Neural cell (in vitro differentiated cells): Measurements from ENCODE around the gene MAGOHB. TPM values are rescaled to one million over a fixed set of nuclear protein-coding genes. Genes with fewer than 3 reads are reported as not detected.

ENCODE experiments used
- H2AFZ ChIP-seq: fragments of 200-600, 300-800 bp; sonication (generic), shearing (Covaris generic); 2 replicates; pipeline ENCODE4 v1.6.0; 2014; ENCODE audit warnings: low read depth, mild to moderate bottlenecking, antibody characterized with exemption, low read length, moderate library complexity
- H3F3A ChIP-seq: fragments of 200-600 bp; shearing (Covaris generic); 2 replicates; pipeline ENCODE4 v1.6.1; 2016; ENCODE audit warnings: mild to moderate bottlenecking, moderate library complexity, mixed read lengths, antibody characterized with exemption, low read length; ENCODE audit not compliant: insufficient read depth, poor library complexity, severe bottlenecking
- H3K27ac ChIP-seq: fragments of 200-600, 300-800 bp; sonication (generic), shearing (Covaris generic); 2 replicates; pipeline ENCODE4 v1.5.1; 2014; ENCODE audit warnings: mild to moderate bottlenecking, low read length, moderate library complexity
- H3K27me3 ChIP-seq: fragments of 300-800, 200-600 bp; sonication (generic), shearing (Covaris generic); 2 replicates; pipeline ENCODE4 v1.6.0; 2014; ENCODE audit warnings: mild to moderate bottlenecking, low read depth, low read length, moderate library complexity; ENCODE audit not compliant: insufficient read depth
- H3K36me3 ChIP-seq: fragments of 300-800, 200-600 bp; sonication (generic), shearing (Covaris generic); 2 replicates; pipeline ENCODE4 v1.5.1; 2014; ENCODE audit warnings: mild to moderate bottlenecking, antibody characterized with exemption, low read length, moderate library complexity; ENCODE audit not compliant: insufficient read depth
- H3K4me2 ChIP-seq: fragments of 300-800, 200-600 bp; sonication (generic), shearing (Covaris generic); 2 replicates; pipeline ENCODE4 v1.6.0; 2014; ENCODE audit warnings: mild to moderate bottlenecking, low read length
- H3K4me3 ChIP-seq: fragments of 300-800, 200-600 bp; sonication (generic), shearing (Covaris generic); 2 replicates; pipeline ENCODE4 v1.5.1; 2014; ENCODE audit warnings: mild to moderate bottlenecking, low read length, moderate library complexity
- H3K79me2 ChIP-seq: fragments of 200-600 bp; shearing (Covaris generic); replicated peaks from 2 replicates; pipeline ENCODE4 v1.6.0; 2014; ENCODE audit warnings: mild to moderate bottlenecking, low read length, moderate library complexity; ENCODE audit not compliant: insufficient read depth
- H3K9ac ChIP-seq: fragments of 300-800, 200-600 bp; sonication (generic), shearing (Covaris generic); 2 replicates; pipeline ENCODE4 v1.6.1; 2016; ENCODE audit warnings: mild to moderate bottlenecking, low read length, mixed read lengths
- H3K9me2 ChIP-seq: fragments of 200-600 bp; shearing (Covaris generic); 2 replicates; pipeline ENCODE4 v1.6.1; 2016; ENCODE audit warnings: mild to moderate bottlenecking, low read length, mixed read lengths; ENCODE audit not compliant: insufficient read depth
- H3K9me3 ChIP-seq: fragments of 200-600, 300-800 bp; sonication (generic), shearing (Covaris generic); 2 replicates; pipeline ENCODE4 v1.6.1; 2016; ENCODE audit warnings: mild to moderate bottlenecking, mixed run types, low read length, moderate library complexity, mixed read lengths
- H4K20me1 ChIP-seq: fragments of 200-600 bp; shearing (Covaris generic); 2 replicates; pipeline ENCODE4 v1.6.1; 2016; ENCODE audit warnings: mild to moderate bottlenecking, mixed run types; ENCODE audit not compliant: insufficient read depth
- CTCF ChIP-seq: fragments of 450-650 bp; IDR thresholded peaks from 2 replicates; pipeline ENCODE4 v1.5.1; 2014; ENCODE audit warnings: antibody characterized with exemption, mild to moderate bottlenecking, moderate library complexity; ENCODE audit not compliant: poor library complexity, severe bottlenecking
- EP300 ChIP-seq: fragments of 450-650 bp; conservative IDR thresholded peaks from 2 replicates; pipeline ENCODE4 v1.6.1; 2014; ENCODE audit warnings: antibody characterized with exemption, mild to moderate bottlenecking, moderate library complexity; ENCODE audit not compliant: poor library complexity, severe bottlenecking
- EZH2 ChIP-seq: fragments of 200-600, 300-800 bp; shearing (Covaris generic), sonication (generic); IDR thresholded peaks from 2 replicates; pipeline ENCODE4 v1.6.1; 2014; ENCODE audit warnings: antibody characterized with exemption, low read length, borderline replicate concordance, mild to moderate bottlenecking; ENCODE audit not compliant: insufficient read depth, poor library complexity, severe bottlenecking
- MXI1 ChIP-seq: fragments of 450-650 bp; conservative IDR thresholded peaks from 2 replicates; pipeline ENCODE4 v1.6.1; 2014; ENCODE audit warnings: antibody characterized with exemption, mild to moderate bottlenecking; ENCODE audit not compliant: poor library complexity, severe bottlenecking
- POLR2AphosphoS5 ChIP-seq: IDR thresholded peaks from 2 replicates; pipeline ENCODE4 v1.6.1; 2012
- RAD21 ChIP-seq: fragments of 450-650 bp; conservative IDR thresholded peaks from 2 replicates; pipeline ENCODE4 v1.6.1; 2014; ENCODE audit warnings: antibody characterized with exemption, mild to moderate bottlenecking, moderate library complexity
- REST ChIP-seq: IDR thresholded peaks from 2 replicates; pipeline ENCODE4 v1.6.1; 2012; ENCODE audit warnings: borderline replicate concordance
- SMC3 ChIP-seq: fragments of 450-650 bp; conservative IDR thresholded peaks from 2 replicates; pipeline ENCODE4 v1.6.1; 2014; ENCODE audit warnings: antibody characterized with exemption, mild to moderate bottlenecking, moderate library complexity; ENCODE audit not compliant: poor library complexity
- TAF1 ChIP-seq: IDR thresholded peaks from 2 replicates; pipeline ENCODE4 v1.6.1; 2012; ENCODE audit warnings: low read depth
- polyA plus RNA-seq: library from polyadenylated mRNA; depleted of rRNA; stranded (reverse); fragments of >200 nt; gene quantifications from 2 replicates; pipeline ENCODE4 v1.2.3, GENCODE V29; 2014

MAGOHB gene
- polyA plus RNA-seq, 1 donor from 2014 or later: 43.3 TPM

GRCh38 chr12:10638728-10639127 is 25.3 kb upstream of the MAGOHB start:
- H3F3A ChIP-seq: no peaks in the 10 kb centered on the region
- no peaks in the 10 kb centered on the region for H4K20me1 ChIP-seq
- H3K36me3 ChIP-seq: no peaks in the 10 kb centered on the region
- no peak for TF ChIP-seq SMC3
- no peak for TF ChIP-seq REST
- no peak for TF ChIP-seq MXI1
- no peak for TF ChIP-seq EZH2
- TF ChIP-seq RAD21: no peak
- TF ChIP-seq TAF1: no peak
- TF ChIP-seq POLR2AphosphoS5: no peak
- no peak for TF ChIP-seq CTCF
- TF ChIP-seq EP300: no peak
- H3K79me2 ChIP-seq: no peaks in the 10 kb centered on the region
- no peaks in the 10 kb centered on the region for H3K9me3 ChIP-seq
- H2AFZ ChIP-seq: no peak overlapping the region
- H3K9ac ChIP-seq: no peak overlapping the region
- no peaks in the 10 kb centered on the region for H3K9me2 ChIP-seq
- no peak overlapping the region for H3K4me3 ChIP-seq
- H3K27me3 ChIP-seq: no peaks in the 10 kb centered on the region
- H3K4me2 ChIP-seq: no peak overlapping the region
- H3K27ac ChIP-seq: no peak overlapping the region

GRCh38 chr12:10636611-10637010 is 23.2 kb upstream of the MAGOHB start:
- no peak overlapping the region for H3K4me3 ChIP-seq
- no peak overlapping the region for H3K9ac ChIP-seq
- no peak overlapping the region for H3K27ac ChIP-seq
- H3F3A ChIP-seq: no peaks in the 10 kb centered on the region
- H2AFZ ChIP-seq: no peak overlapping the region
- no peaks in the 10 kb centered on the region for H3K9me2 ChIP-seq
- H3K36me3 ChIP-seq: no peaks in the 10 kb centered on the region
- no peaks in the 10 kb centered on the region for H3K9me3 ChIP-seq
- H3K27me3 ChIP-seq: no peaks in the 10 kb centered on the region
- no peaks in the 10 kb centered on the region for H3K79me2 ChIP-seq
- no peak overlapping the region for H3K4me2 ChIP-seq
- no peak for TF ChIP-seq RAD21
- TF ChIP-seq CTCF: no peak
- no peaks in the 10 kb centered on the region for H4K20me1 ChIP-seq
